Mesenchymal stem cell (in vitro differentiated cells and primary cell): Measurements from ENCODE around the gene OR1L8.
"Not testable (repeated sequence)": the region's sequence is repeated elsewhere in the genome, so short reads cannot be mapped to it uniquely, and the experiment has no call there.

Source experiments
- DNase-seq: peaks from one replicate; pipeline ENCODE4 v3.0.0-alpha.2; 2013
- H2AFZ ChIP-seq: one replicate; pipeline ENCODE4 v1.6.1; 2013; ENCODE audit warnings: low read depth, mild to moderate bottlenecking, control low read depth, inconsistent platforms, low read length, moderate library complexity
- H2AK5ac ChIP-seq: 2 replicates; pipeline ENCODE4 v1.6.1; 2013; ENCODE audit warnings: low read length, moderate library complexity, mild to moderate bottlenecking, inconsistent platforms; ENCODE audit not compliant: severe bottlenecking
- H2BK120ac ChIP-seq: one replicate; pipeline ENCODE4 v1.6.1; 2013; ENCODE audit warnings: low read depth, mild to moderate bottlenecking, inconsistent platforms, low read length, moderate library complexity
- H2BK12ac ChIP-seq, 2 experiments: one replicate each; pipeline ENCODE4 v1.6.1; 2013; ENCODE audit warnings: inconsistent platforms in 2 of 2, low read length in 2 of 2, mild to moderate bottlenecking in 2 of 2, moderate library complexity in 2 of 2, control low read depth in 1 of 2
- H2BK15ac ChIP-seq: one replicate; pipeline ENCODE4 v1.6.1; 2013; ENCODE audit warnings: mild to moderate bottlenecking, low read depth, inconsistent platforms; ENCODE audit not compliant: poor library complexity, severe bottlenecking
- H2BK5ac ChIP-seq: 2 replicates; pipeline ENCODE4 v1.6.1; 2013; ENCODE audit warnings: low read depth, mild to moderate bottlenecking, low read length, control low read depth, inconsistent platforms; ENCODE audit not compliant: poor library complexity, severe bottlenecking
- H3K14ac ChIP-seq, 2 experiments: one replicate each; pipeline ENCODE4 v1.6.1; 2013; ENCODE audit warnings: inconsistent platforms in 2 of 2, low read length in 2 of 2, control low read depth in 1 of 2, mild to moderate bottlenecking in 1 of 2, moderate library complexity in 1 of 2
- H3K18ac ChIP-seq, 2 experiments: one replicate each; pipeline ENCODE4 v1.6.1; 2013; ENCODE audit warnings: inconsistent platforms in 2 of 2, low read length in 2 of 2, control low read depth in 1 of 2, low read depth in 1 of 2, mild to moderate bottlenecking in 1 of 2
- H3K23ac ChIP-seq, 2 experiments: one replicate each; pipeline ENCODE4 v1.6.1; 2013; ENCODE audit warnings: inconsistent platforms in 2 of 2, low read length in 2 of 2, mild to moderate bottlenecking in 2 of 2, moderate library complexity in 2 of 2, control low read depth in 1 of 2
- H3K27ac ChIP-seq: 2 replicates; pipeline ENCODE4 v1.5.1; 2013; ENCODE audit warnings: mild to moderate bottlenecking, moderate library complexity, low read length, control low read depth, inconsistent platforms; ENCODE audit not compliant: poor library complexity, severe bottlenecking
- H3K27me3 ChIP-seq, 2 experiments: 2 replicates each; pipeline versions ENCODE4 v1.6.1 to v1.7.0; 2013; ENCODE audit warnings: low read length in 2 of 2, mild to moderate bottlenecking in 2 of 2, moderate library complexity in 2 of 2, control low read depth in 1 of 2, inconsistent platforms in 1 of 2; ENCODE audit not compliant: control insufficient read depth in 1 of 2, insufficient read depth in 1 of 2
- H3K36me3 ChIP-seq, 2 experiments: 2 replicates each; pipeline versions ENCODE4 v1.6.1 to v1.7.0; 2013; ENCODE audit warnings: low read length in 2 of 2, control low read depth in 1 of 2, inconsistent platforms in 1 of 2, low read depth in 1 of 2, mild to moderate bottlenecking in 1 of 2; ENCODE audit not compliant: insufficient read depth in 2 of 2, control insufficient read depth in 1 of 2
- H3K4ac ChIP-seq, 2 experiments: one replicate each; pipeline ENCODE4 v1.6.1; 2013; ENCODE audit warnings: inconsistent platforms in 2 of 2, low read length in 2 of 2, mild to moderate bottlenecking in 2 of 2, moderate library complexity in 2 of 2, control low read depth in 1 of 2, low read depth in 1 of 2
- H3K4me1 ChIP-seq: 2 replicates; pipeline ENCODE4 v1.6.1; 2013; ENCODE audit warnings: low read depth, low read length, control low read depth; ENCODE audit not compliant: control insufficient read depth, insufficient read depth
- H3K4me2 ChIP-seq: 2 replicates; pipeline ENCODE4 v1.6.1; 2013; ENCODE audit warnings: low read length, mild to moderate bottlenecking, inconsistent platforms; ENCODE audit not compliant: poor library complexity, severe bottlenecking
- H3K4me3 ChIP-seq, 2 experiments: 2 replicates each; pipeline versions ENCODE4 v1.5.1 to v1.7.0; 2013; ENCODE audit warnings: low read length in 2 of 2, mild to moderate bottlenecking in 2 of 2, control low read depth in 1 of 2, low read depth in 1 of 2; ENCODE audit not compliant: insufficient read depth in 1 of 2
- H3K79me1 ChIP-seq: replicated peaks from 2 replicates; pipeline ENCODE4 v1.6.1; 2013; ENCODE audit warnings: mild to moderate bottlenecking, control low read depth, low read length, inconsistent platforms; ENCODE audit not compliant: poor library complexity, severe bottlenecking
- H3K9ac ChIP-seq: 2 replicates; pipeline ENCODE4 v1.7.0; 2013; ENCODE audit warnings: mild to moderate bottlenecking, low read length, moderate library complexity
- H3K9me3 ChIP-seq: 2 replicates; pipeline ENCODE4 v1.7.0; 2013; ENCODE audit warnings: mild to moderate bottlenecking, low read length; ENCODE audit not compliant: control insufficient read depth
- H4K8ac ChIP-seq: one replicate; pipeline ENCODE4 v1.6.1; 2013; ENCODE audit warnings: inconsistent platforms, mild to moderate bottlenecking, low read length, moderate library complexity
- H4K91ac ChIP-seq: one replicate; pipeline ENCODE4 v1.6.1; 2013; ENCODE audit warnings: mild to moderate bottlenecking, low read length, inconsistent platforms
- WGBS: methylation state at CpG from one replicate; pipeline ENCODE4 v1.1.7; 2013; ENCODE audit warnings: mixed read lengths; 5-methylcytosine and 5-hydroxymethylcytosine counted together

Gene OR1L8

GRCh38 chr9:122537066-122537465, 46.1 kb downstream of the OR1L8 start:
- not testable (repeated sequence) for H3K4me1 ChIP-seq, H3K4me2 ChIP-seq, H3K4ac ChIP-seq, H3K27ac ChIP-seq, H4K8ac ChIP-seq, H3K27me3 ChIP-seq, H3K9me3 ChIP-seq, H3K14ac ChIP-seq, H3K4me3 ChIP-seq, H2AFZ ChIP-seq, H2BK12ac ChIP-seq, H2BK5ac ChIP-seq, H3K18ac ChIP-seq, H3K9ac ChIP-seq, H2AK5ac ChIP-seq, H4K91ac ChIP-seq, H3K36me3 ChIP-seq, DNase-seq, H2BK120ac ChIP-seq, H3K79me1 ChIP-seq, H2BK15ac ChIP-seq, H3K23ac ChIP-seq
- WGBS: 60% methylated on average over 4 of the region's 7 CpGs

- H3K9ac ChIP-seq: no peak overlapping the region
- no peak overlapping the region for H2BK12ac ChIP-seq
- no peak overlapping the region for H2BK15ac ChIP-seq
- no peak for DNase-seq
- H3K79me1 ChIP-seq: no peaks in the 10 kb centered on the region
- no peaks in the 10 kb centered on the region for H3K36me3 ChIP-seq
- H3K4me2 ChIP-seq: no peak overlapping the region
- no peak overlapping the region for H3K18ac ChIP-seq
- H3K27me3 ChIP-seq: no peaks in the 10 kb centered on the region
- no peak overlapping the region for H2AK5ac ChIP-seq
- H2BK120ac ChIP-seq: no peak overlapping the region
- no peak overlapping the region for H3K14ac ChIP-seq
- no peaks in the 10 kb centered on the region for H3K4me1 ChIP-seq
- no peak overlapping the region for H2AFZ ChIP-seq
- H2BK5ac ChIP-seq: no peak overlapping the region
- no peak overlapping the region for H3K4ac ChIP-seq
- no peak overlapping the region for H3K4me3 ChIP-seq
- no peak overlapping the region for H3K23ac ChIP-seq
- no peak overlapping the region for H4K91ac ChIP-seq
- 77% methylated on average over 1 of the region's 1 CpG for WGBS
- no peak overlapping the region for H4K8ac ChIP-seq
- no peak overlapping the region for H3K27ac ChIP-seq
- no peaks in the 10 kb centered on the region for H3K9me3 ChIP-seq
These were observed 47.0 kb downstream of the OR1L8 start for GRCh38 chr9:122536134-122536533.

- H2BK15ac ChIP-seq, H3K27me3 ChIP-seq, H2AK5ac ChIP-seq, H3K4me3 ChIP-seq, H2BK5ac ChIP-seq, H3K27ac ChIP-seq, H3K9me3 ChIP-seq, H4K91ac ChIP-seq, H3K14ac ChIP-seq, H3K4me2 ChIP-seq, H2BK12ac ChIP-seq, DNase-seq, H2BK120ac ChIP-seq, H2AFZ ChIP-seq, H4K8ac ChIP-seq, H3K4me1 ChIP-seq, H3K9ac ChIP-seq, H3K79me1 ChIP-seq, H3K18ac ChIP-seq, H3K4ac ChIP-seq, H3K36me3 ChIP-seq, H3K23ac ChIP-seq: not testable (repeated sequence)
- WGBS: 55% methylated on average over 4 of the region's 4 CpGs
These were observed 52.0 kb downstream of the OR1L8 start for GRCh38 chr9:122531157-122531556.

GRCh38 chr9:122527193-122527592, 56.0 kb downstream of the OR1L8 start, which contains the start of gene OR1N1:
Gene OR1N1 (minus strand): TSS chr9:122527293. CDS start chr9:122527293, 0 bp downstream.
- Histone ChIP-seq H2BK15ac (no peak within 1 kb of the TSS), H3K4me3 (no peak within 1 kb of the TSS), H3K27ac (no peak within 1 kb of the TSS), H3K79me1 (no peaks in the 10 kb centered on the region), H2AK5ac (no peak within 1 kb of the TSS), H3K9me3 (no peaks in the 10 kb centered on the region), H2BK12ac (no peak within 1 kb of the TSS), H2BK5ac (no peak within 1 kb of the TSS), H3K36me3 (no peaks in the 10 kb centered on the region), H3K14ac (no peak within 1 kb of the TSS), H3K4ac (no peak within 1 kb of the TSS), H2BK120ac (no peak within 1 kb of the TSS), H3K23ac (no peak within 1 kb of the TSS), H3K9ac (no peak within 1 kb of the TSS), H4K8ac (no peak within 1 kb of the TSS), H4K91ac (no peak within 1 kb of the TSS), H3K4me2 (no peak within 1 kb of the TSS), H3K27me3 (peaks cover 0 to 9% of the 10 kb centered on the region in 2 experiments), H3K18ac (no peak within 1 kb of the TSS), H2AFZ (no peak within 1 kb of the TSS), H3K4me1 (no peaks in the 10 kb centered on the region)
- DNase-seq: no peak
- WGBS: 88% methylated on average over 3 of the region's 3 CpGs
